GM18502 (cell line): Measurements from ENCODE around the gene OR2Z1.
"Not testable (repeated sequence)": the region's sequence is repeated elsewhere in the genome, so short reads cannot be mapped to it uniquely, and the experiment has no call there.

Experiments
- ATAC-seq: cut with Tn5 transposase; IDR thresholded peaks from one replicate; pipeline ENCODE4 v1.9.1; 2021; ENCODE audit warnings: mild to moderate bottlenecking; ENCODE audit not compliant: unreplicated experiment, poor library complexity

The OR2Z1 gene

DNA sequence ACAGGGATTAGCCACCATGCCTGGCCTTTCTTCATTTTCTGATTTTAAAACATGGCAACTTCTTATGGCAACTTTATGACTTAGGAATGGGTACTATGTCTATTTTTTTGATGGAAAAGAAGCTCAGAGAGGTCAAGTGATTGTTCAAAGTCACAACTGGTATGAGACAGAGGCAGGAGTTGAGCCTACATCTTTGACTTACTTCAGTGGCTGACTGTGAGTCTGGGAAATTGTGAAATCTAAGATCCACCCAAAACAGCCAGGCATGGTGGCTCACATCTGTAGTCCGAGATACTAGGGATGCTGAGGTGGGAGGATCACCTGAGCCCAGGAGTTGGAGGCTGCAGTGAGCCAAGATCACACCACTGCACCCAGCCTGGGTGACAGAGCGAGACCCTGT lies 20.5 kb upstream of the OR2Z1 start:
- no peak for ATAC-seq

DNA sequence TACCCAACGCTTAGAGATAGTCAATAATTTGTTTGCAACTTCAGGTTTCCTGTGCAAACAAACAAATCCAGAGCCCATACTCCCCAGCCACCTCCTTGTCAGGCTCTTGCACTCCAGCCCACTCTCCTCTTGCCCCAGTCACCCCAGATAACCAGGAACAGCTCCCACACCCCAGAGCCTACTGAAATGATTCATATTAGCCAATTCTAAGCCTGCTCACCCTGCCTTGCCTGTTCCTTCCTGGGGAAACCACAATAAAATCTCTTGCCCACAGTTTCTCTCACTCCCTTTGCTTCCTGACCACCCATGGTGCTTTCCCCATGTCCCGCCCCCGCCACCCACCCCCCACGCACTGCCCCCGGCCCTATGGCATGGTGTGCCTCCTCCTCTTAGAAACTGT lies 19.1 kb upstream of the OR2Z1 start:
- ATAC-seq: no peak

DNA sequence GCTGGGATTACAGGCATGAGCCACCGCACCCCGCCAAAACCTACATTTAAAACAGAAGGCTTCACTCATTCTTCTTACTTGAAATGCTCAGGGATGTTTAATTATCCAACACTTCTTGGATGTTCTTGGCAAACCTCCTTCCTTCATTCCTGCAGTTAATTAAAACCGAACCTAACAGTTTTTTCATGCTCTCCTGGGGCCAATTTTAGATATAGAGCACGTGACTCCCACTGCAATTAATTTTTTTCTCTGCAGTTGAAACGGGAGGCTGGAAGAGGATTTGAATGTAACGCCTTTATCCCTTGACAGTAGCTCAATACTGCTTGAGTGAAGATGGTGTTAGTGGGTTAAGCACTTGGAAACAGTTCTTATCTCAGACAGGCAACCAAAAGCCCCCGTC lies 18.2 kb upstream of the OR2Z1 start:
- ATAC-seq: no peak

DNA sequence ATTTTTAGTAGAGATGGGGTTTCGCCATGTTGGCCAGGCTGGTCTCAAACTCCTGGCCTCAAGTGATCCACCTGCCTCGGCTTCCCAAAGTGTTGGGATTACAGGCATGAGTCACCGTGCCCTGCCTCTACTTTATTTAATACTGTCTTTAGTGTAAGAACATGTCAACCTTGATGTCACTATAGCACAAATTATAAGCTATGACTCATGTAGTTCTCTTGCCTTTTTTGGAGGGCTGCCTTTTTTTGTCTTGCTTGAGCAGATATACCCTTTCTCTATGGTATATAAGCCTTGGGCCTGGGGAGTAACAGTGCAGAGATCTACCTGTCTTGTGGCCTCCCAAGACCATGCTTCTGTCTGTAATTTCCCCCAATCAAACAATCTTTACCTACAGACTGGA lies 16.1 kb upstream of the OR2Z1 start:
- ATAC-seq: not testable (repeated sequence)

DNA sequence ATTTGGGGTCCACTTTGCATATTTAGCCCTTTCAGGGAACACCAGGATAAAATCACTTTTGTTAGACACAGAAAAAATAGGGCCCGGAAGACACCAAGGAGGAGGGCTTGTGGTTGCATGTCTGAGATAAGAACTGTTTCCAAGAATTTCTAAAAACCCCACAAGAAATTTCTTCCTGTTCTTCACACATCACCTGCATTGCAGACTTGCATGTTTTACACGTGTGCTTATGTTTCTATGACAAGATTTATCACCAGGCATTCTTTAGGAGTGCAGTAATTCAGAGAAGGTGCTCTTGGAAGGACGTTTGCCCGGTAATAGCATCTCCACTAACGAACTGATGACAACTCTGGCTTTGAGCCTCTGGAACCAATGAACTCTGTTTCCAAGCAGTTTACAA lies 15.7 kb upstream of the OR2Z1 start:
- ATAC-seq: no peak

DNA sequence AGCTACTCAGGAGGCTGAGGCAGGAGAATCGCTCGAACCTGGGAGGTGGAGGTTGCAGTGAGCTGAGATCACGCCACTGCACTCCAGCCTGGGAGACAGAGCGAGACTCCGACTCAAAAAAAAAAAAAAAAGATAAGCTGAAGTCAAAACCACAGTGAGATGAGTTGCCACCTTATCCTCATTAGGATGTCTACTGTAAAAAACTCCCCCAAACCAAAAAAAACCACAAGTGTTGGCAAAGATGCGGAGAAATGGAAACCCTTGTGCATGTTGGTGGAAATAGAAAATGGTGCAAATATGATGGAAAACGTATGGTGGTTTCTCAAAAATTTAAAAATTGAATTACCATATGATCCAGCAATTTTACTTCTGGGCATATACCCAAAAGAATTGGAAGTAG lies 11.1 kb upstream of the OR2Z1 start:
- ATAC-seq: not testable (repeated sequence)

DNA sequence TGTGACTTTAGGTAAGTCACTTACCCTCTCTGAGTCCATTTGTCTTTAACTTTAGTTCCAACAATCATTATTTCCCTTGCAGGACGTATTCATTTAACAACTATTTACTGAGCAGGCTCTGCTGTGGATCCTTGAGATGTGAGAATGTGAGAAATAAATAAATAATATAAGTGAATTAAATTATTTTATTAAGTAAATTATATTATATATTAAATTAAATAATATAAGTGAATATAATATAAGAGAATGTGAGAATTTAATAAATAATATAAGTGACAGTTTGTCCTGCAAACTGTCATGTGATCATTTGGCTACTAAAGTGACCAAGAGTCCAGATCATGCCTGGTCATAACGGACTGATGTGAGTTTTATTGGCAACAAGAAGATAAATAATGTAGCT lies 598 bp downstream of the OR2Z1 start:
- no peak for ATAC-seq

DNA sequence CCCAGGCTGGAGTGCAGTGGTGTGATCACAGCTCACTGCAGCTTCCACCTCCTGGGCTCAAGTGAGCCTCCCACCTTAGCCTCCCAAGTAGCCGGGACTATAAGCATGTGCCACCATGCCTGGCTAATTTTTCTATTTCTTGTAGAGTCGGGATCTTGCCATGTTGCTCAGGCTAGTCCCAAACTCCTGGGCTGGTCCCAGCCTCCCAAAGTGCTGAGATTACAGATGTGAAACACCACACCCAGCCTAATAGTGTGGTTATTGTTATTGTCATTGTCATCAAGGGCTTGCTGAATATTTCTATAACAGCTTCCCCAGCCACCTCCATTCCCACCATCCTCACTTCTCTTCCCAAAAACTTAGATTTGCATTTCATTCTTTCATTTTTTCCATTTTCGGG lies 2.8 kb downstream of the OR2Z1 start:
- no peak for ATAC-seq

DNA sequence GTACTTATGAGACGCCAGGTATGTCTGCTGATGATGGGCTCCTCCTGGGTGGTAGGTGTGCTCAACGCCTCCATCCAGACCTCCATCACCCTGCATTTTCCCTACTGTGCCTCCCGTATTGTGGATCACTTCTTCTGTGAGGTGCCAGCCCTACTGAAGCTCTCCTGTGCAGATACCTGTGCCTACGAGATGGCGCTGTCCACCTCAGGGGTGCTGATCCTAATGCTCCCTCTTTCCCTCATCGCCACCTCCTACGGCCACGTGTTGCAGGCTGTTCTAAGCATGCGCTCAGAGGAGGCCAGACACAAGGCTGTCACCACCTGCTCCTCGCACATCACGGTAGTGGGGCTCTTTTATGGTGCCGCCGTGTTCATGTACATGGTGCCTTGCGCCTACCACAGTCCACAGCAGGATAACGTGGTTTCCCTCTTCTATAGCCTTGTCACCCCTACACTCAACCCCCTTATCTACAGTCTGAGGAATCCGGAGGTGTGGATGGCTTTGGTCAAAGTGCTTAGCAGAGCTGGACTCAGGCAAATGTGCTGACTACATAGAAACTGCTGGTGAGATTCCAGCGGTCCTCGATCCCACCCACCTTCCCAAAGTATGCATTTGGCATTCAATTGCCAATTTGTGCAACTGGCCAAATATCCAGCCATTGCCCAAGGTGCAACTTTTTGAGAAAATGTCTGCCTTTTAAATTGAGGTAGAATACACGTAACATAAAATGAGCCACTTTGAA lies 10.2 kb downstream of the OR2Z1 start:
- ATAC-seq: no peak

DNA sequence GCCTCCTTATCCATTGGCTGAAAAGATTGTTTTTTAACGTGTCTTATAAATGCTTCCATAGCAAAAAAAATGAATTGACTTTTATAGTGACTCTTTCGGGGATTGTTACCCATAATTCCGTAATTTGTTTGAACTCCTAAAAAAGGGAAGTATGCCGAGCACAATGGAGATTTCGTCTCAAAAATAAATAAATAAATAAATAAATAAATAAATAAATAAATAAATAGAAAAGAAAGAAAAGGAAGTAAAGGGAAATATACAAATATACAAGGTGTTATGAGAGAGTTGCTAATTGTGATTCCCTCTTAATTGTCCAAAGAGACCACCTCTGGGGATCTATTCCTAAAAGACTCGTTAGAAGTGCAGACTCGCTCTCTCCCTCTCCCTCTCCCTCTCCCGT lies 16.9 kb downstream of the OR2Z1 start:
- ATAC-seq: no peak

DNA sequence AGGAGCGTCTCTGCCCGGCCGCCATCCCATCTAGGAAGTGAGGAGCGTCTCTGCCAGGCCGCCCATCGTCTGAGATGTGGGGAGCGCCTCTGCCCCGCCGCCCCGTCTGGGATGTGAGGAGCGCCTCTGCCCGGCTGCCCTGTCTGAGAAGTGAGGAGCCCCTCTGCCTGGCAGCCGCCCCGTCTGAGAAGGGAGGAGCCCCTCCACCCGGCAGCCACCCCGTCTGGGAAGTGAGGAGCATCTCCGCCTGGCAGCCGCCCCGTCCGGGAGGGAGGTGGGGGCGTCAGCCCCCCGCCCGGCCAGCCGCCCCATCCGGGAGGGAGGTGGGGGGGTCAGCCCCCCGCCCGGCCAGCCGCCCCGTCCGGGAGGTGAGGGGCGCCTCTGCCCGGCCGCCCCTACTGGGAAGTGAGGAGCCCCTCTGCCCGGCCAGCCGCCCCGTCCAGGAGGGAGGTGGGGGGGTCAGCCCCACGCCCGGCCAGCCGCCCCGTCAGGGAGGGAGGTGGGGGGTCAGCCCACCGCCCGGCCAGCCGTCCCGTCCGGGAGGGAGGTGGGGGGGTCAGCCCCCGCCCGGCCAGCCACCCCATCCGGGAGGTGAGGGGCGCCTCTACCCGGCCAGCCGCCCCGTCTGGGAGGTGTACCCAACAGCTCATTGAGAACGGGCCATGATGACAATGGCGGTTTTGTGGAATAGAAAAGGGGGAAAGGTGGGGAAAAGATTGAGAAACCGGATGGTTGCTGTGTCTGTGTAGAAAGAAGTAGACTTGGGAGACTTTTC lies 18.0 kb downstream of the OR2Z1 start:
- not testable (repeated sequence) for ATAC-seq

DNA sequence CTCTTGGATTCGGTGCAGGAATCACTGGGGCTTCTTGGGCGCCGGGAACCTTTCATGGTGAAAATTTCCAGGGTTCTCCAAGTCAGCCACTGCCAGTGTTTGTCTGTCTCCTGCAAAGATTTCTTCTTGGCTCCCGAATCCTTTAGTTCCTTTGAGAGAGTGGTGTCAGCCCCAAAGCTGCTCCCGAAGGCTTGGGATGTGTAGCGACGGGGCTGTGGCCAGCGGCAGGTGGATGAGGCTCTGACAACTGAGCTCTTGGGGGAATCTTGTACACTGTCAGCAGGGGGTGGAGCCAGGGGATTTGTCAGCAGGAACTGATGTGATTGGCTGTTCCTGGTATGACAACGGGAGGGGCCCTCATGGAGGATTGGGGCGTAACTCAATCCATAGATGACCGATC lies 45.8 kb downstream of the OR2Z1 start:
- ATAC-seq: not testable (repeated sequence)

DNA sequence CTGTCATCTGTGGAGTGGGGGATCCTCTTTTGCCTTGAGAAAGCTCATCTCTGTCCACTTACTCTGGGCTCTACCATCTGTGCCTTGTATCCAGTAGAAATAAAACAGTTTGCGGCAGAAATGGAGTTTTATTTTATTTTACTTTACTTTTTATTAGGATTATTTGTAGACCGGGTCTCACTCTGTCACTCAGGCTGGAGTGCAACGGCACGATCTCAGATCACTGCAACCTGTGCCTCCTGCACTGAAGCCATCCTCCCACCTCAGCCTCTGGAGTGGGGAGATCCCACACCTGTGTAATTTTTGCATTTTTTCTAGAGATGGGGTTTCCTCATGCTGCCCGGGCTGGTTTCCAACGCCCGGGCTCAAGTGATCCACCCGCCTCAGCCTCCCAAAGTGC lies 47.8 kb downstream of the OR2Z1 start:
- not testable (repeated sequence) for ATAC-seq

DNA sequence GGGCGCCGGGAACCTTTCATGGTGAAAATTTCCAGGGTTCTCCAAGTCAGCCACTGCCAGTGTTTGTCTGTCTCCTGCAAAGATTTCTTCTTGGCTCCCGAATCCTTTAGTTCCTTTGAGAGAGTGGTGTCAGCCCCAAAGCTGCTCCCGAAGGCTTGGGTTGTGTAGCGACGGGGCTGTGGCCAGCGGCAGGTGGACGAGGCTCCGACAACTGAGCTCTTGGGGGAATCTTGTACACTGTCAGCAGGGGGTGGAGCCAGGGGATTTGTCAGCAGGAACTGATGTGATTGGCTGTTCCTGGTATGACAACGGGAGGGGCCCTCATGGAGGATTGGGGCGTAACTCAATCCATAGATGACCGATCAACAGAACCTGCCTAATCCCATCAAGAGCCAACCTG lies 52.2 kb downstream of the OR2Z1 start:
- ATAC-seq: not testable (repeated sequence)
